ENCODE data around the gene IKBKG.

DNA sequence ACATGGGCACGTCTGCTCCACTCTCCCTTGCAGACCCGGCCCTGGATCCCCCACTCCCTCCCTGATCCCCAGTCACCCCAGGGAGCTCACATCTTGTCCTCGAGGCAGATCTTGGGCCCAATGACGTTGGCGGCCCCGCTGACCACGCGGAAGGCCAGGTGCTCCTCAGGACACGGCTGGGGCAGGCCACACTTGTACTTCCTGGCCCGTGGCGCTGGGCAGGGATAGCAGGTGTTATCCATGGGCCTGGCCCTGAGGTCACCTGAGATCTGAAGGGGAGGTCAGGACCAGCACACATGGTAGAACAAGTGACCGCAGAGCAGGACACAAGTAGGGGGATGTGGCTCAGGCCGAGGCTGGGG is 39.1 kb upstream of the IKBKG start:
- no peak for TF ChIP-seq FOXK2 (IDR thresholded peaks at IDR 0.05)
- TF ChIP-seq FOXM1 (IDR thresholded peaks at IDR 0.05; ENCODE audit: borderline replicate concordance), result no peak
- no peak for TF ChIP-seq BHLHE40 (IDR thresholded peaks at IDR 0.05; ENCODE audit: borderline replicate concordance)
- TF ChIP-seq HDGF (IDR thresholded peaks at IDR 0.05; ENCODE audit: borderline replicate concordance), result no peak
- TF ChIP-seq ARNT (IDR thresholded peaks at IDR 0.05), result no peak
- no peak for TF ChIP-seq TARDBP (IDR thresholded peaks at IDR 0.05)
- no peak for TF ChIP-seq LEF1 (IDR thresholded peaks at IDR 0.05; ENCODE audit: borderline replicate concordance)
- no peak for TF ChIP-seq SP1 (IDR thresholded peaks at IDR 0.05)
- no peak for TF ChIP-seq SUZ12 (IDR thresholded peaks at IDR 0.05)
- no peak for TF ChIP-seq NFRKB (IDR thresholded peaks at IDR 0.05)
- no peak for TF ChIP-seq ELF4 (IDR thresholded peaks at IDR 0.05)
- TF ChIP-seq L3MBTL2 (conservative IDR thresholded peaks at IDR 0.05), result no peak
- TF ChIP-seq, protein P1, sequence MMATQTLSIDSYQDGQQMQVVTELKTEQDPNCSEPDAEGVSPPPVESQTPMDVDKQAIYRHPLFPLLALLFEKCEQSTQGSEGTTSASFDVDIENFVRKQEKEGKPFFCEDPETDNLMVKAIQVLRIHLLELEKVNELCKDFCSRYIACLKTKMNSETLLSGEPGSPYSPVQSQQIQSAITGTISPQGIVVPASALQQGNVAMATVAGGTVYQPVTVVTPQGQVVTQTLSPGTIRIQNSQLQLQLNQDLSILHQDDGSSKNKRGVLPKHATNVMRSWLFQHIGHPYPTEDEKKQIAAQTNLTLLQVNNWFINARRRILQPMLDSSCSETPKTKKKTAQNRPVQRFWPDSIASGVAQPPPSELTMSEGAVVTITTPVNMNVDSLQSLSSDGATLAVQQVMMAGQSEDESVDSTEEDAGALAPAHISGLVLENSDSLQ (IDR thresholded peaks at IDR 0.05), result no peak
